Transverse colon (tissue), 3 donors: ENCODE measurements around the gene C16orf96.

ENCODE experiments used
- EP300 ChIP-seq: sonication (generic); formaldehyde crosslinking; IDR thresholded peaks from one replicate; pipeline ENCODE4 v1.6.1; 2017; ENCODE audit warnings: antibody characterized with exemption, low read depth
- POLR2A ChIP-seq: fragments of 450-650 bp; IDR thresholded peaks from one replicate; pipeline ENCODE4 v1.6.1; 2016; ENCODE audit warnings: antibody characterized with exemption, mild to moderate bottlenecking, moderate library complexity
- TF ChIP-seq, protein P1 (sequence below), 5 experiments: fragments of 200-600 bp in 3 of 5; fragments of 450-650 bp in 2 of 5; sonication (generic) in 3 of 5; IDR thresholded peaks; 1 replicate in 2 of 5; 2 replicates in 3 of 5; pipeline ENCODE4 v1.5.1; 2016 to 2017; ENCODE audit warnings: antibody characterized with exemption in 5 of 5, inconsistent platforms in 3 of 5, mild to moderate bottlenecking in 2 of 5, moderate library complexity in 1 of 5

- TF ChIP-seq, protein P1, sequence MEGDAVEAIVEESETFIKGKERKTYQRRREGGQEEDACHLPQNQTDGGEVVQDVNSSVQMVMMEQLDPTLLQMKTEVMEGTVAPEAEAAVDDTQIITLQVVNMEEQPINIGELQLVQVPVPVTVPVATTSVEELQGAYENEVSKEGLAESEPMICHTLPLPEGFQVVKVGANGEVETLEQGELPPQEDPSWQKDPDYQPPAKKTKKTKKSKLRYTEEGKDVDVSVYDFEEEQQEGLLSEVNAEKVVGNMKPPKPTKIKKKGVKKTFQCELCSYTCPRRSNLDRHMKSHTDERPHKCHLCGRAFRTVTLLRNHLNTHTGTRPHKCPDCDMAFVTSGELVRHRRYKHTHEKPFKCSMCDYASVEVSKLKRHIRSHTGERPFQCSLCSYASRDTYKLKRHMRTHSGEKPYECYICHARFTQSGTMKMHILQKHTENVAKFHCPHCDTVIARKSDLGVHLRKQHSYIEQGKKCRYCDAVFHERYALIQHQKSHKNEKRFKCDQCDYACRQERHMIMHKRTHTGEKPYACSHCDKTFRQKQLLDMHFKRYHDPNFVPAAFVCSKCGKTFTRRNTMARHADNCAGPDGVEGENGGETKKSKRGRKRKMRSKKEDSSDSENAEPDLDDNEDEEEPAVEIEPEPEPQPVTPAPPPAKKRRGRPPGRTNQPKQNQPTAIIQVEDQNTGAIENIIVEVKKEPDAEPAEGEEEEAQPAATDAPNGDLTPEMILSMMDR (IDR thresholded peaks at IDR 0.05) = no peak
- TF ChIP-seq EP300 (no peak), POLR2A (no peak)
These were observed 62.7 kb downstream of the C16orf96 start for GRCh38 chr16:4618645-4619418.
